ENCODE data around the gene OR5C1.

DNA sequence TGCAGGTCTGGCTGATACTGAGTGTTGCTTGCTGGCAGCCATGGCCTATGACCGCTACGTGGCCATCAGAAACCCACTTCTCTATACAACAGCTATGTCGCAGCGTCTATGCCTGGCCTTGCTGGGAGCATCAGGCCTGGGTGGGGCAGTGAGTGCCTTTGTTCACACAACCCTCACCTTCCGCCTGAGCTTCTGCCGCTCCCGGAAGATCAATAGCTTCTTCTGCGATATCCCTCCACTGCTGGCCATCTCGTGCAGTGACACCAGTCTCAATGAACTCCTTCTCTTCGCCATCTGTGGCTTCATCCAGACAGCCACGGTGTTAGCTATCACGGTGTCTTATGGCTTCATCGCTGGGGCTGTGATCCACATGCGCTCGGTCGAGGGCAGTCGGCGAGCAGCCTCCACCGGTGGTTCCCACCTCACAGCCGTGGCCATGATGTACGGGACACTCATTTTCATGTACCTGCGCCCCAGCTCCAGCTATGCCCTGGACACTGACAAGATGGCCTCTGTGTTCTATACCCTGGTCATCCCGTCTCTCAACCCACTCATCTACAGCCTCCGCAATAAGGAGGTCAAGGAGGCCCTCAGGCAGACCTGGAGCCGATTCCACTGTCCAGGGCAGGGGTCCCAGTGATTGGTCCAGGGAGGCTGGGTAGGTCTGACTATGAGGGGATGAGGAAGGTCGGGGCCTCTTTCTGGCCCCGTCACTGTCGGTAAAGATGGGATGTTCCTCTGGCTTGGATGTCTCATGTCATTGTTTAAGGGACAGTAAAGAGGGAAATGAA, 718 bp downstream of the OR5C1 start:
- TF ChIP-seq, protein P1, sequence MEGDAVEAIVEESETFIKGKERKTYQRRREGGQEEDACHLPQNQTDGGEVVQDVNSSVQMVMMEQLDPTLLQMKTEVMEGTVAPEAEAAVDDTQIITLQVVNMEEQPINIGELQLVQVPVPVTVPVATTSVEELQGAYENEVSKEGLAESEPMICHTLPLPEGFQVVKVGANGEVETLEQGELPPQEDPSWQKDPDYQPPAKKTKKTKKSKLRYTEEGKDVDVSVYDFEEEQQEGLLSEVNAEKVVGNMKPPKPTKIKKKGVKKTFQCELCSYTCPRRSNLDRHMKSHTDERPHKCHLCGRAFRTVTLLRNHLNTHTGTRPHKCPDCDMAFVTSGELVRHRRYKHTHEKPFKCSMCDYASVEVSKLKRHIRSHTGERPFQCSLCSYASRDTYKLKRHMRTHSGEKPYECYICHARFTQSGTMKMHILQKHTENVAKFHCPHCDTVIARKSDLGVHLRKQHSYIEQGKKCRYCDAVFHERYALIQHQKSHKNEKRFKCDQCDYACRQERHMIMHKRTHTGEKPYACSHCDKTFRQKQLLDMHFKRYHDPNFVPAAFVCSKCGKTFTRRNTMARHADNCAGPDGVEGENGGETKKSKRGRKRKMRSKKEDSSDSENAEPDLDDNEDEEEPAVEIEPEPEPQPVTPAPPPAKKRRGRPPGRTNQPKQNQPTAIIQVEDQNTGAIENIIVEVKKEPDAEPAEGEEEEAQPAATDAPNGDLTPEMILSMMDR (conservative IDR thresholded peaks at IDR 0.05) = no peak
- no peak for TF ChIP-seq EZH2 (IDR thresholded peaks at IDR 0.05; ENCODE audit: low read depth)
